Hepatocyte (in vitro differentiated cells): ENCODE results near the gene TMOD1.

Experiments used
- CTCF ChIP-seq: fragments of 200-600 bp; sonication (generic); IDR thresholded peaks from 2 replicates; pipeline ENCODE4 v1.5.1; 2016; ENCODE audit warnings: antibody characterized with exemption, mild to moderate bottlenecking; ENCODE audit not compliant: poor library complexity
- EZH2 ChIP-seq: fragments of 200-600 bp; sonication (generic); IDR thresholded peaks from 2 replicates; pipeline ENCODE4 v1.6.1; 2016; ENCODE audit warnings: antibody characterized with exemption, mild to moderate bottlenecking, borderline replicate concordance
- EZH2phosphoT487 ChIP-seq: fragments of 200-600 bp; sonication (generic); IDR thresholded peaks from one replicate; pipeline ENCODE4 v1.6.1; 2018; ENCODE audit warnings: antibody characterized with exemption, mild to moderate bottlenecking, low read depth, moderate library complexity; ENCODE audit not compliant: unreplicated experiment, severe bottlenecking

GRCh38 chr9:97506787-97507186, 5.3 kb downstream of the TMOD1 start:
- TF ChIP-seq CTCF (no peak), EZH2 (no peak), EZH2phosphoT487 (no peak)
